Muscle layer of colon (tissue), 2 donors: ENCODE results near the gene FAM168A.

ENCODE experiments used
- H3K27ac ChIP-seq: one replicate; pipeline ENCODE4 v1.7.0; 2013; ENCODE audit warnings: low read depth, mild to moderate bottlenecking, low read length, moderate library complexity
- H3K27me3 ChIP-seq, 2 donors: one replicate each; pipeline ENCODE4 v1.7.0; 2013; ENCODE audit warnings: low read length in 2 of 2, mild to moderate bottlenecking in 2 of 2; ENCODE audit not compliant: insufficient read depth in 2 of 2, control insufficient read depth in 1 of 2
- H3K36me3 ChIP-seq: one replicate; pipeline ENCODE4 v1.7.0; 2013; ENCODE audit warnings: mild to moderate bottlenecking, low read length; ENCODE audit not compliant: insufficient read depth
- H3K4me1 ChIP-seq: one replicate; pipeline ENCODE4 v1.7.0; 2013; ENCODE audit warnings: mild to moderate bottlenecking, low read length; ENCODE audit not compliant: insufficient read depth
- H3K4me3 ChIP-seq, 2 donors: one replicate each; pipeline ENCODE4 v1.7.0; 2013; ENCODE audit warnings: low read length in 2 of 2, low read depth in 1 of 2, mild to moderate bottlenecking in 1 of 2, moderate library complexity in 1 of 2
- H3K9ac ChIP-seq: one replicate; pipeline ENCODE4 v1.7.0; 2013; ENCODE audit warnings: low read length
- H3K9me3 ChIP-seq: one replicate; pipeline ENCODE4 v1.7.0; 2013; ENCODE audit warnings: mild to moderate bottlenecking, low read length
- donor health status: abdominal sarcoma.
- donor health status: Adenocarcinoma of cecum.

The FAM168A gene

GRCh38 chr11:73465023-73465675, 132.8 kb downstream of the FAM168A start:
- Histone ChIP-seq H3K9ac (no peak overlapping the region), H3K4me3 (no peak overlapping the region), H3K36me3 (no peaks in the 10 kb centered on the region), H3K9me3 (no peaks in the 10 kb centered on the region), H3K4me1 (peaks cover 22% of the 10 kb centered on the region), H3K27ac (no peak overlapping the region), H3K27me3 (no peaks in the 10 kb centered on the region)

GRCh38 chr11:73464347-73464746, 133.6 kb downstream of the FAM168A start:
- Histone ChIP-seq H3K9me3 (no peaks in the 10 kb centered on the region), H3K4me3 (no peak overlapping the region), H3K36me3 (no peaks in the 10 kb centered on the region), H3K4me1 (peaks cover 20% of the 10 kb centered on the region), H3K9ac (no peak overlapping the region), H3K27me3 (no peaks in the 10 kb centered on the region), H3K27ac (no peak overlapping the region)

GRCh38 chr11:73463359-73463758, 134.6 kb downstream of the FAM168A start:
- Histone ChIP-seq H3K27ac (no peak overlapping the region), H3K4me1 (peaks cover 18% of the 10 kb centered on the region), H3K9ac (no peak overlapping the region), H3K4me3 (no peak overlapping the region), H3K36me3 (no peaks in the 10 kb centered on the region), H3K27me3 (no peaks in the 10 kb centered on the region), H3K9me3 (no peaks in the 10 kb centered on the region)

GRCh38 chr11:73461964-73462363, 135.9 kb downstream of the FAM168A start:
- Histone ChIP-seq H3K4me3 (no peak overlapping the region), H3K27ac (no peak overlapping the region), H3K4me1 (peaks cover 18% of the 10 kb centered on the region)

GRCh38 chr11:73461335-73461840, 136.5 kb downstream of the FAM168A start:
- H3K27ac ChIP-seq, result no peak overlapping the region

More at GRCh38 chr11:73461964-73462363, 135.9 kb downstream of the FAM168A start:
- no peaks in the 10 kb centered on the region for H3K27me3 ChIP-seq
- no peak overlapping the region for H3K9ac ChIP-seq
- H3K36me3 ChIP-seq, result no peaks in the 10 kb centered on the region
- no peaks in the 10 kb centered on the region for H3K9me3 ChIP-seq

GRCh38 chr11:73458201-73458600, 139.7 kb downstream of the FAM168A start:
- H3K4me1 ChIP-seq, result no peaks in the 10 kb centered on the region
- no peak overlapping the region for H3K4me3 ChIP-seq
- no peaks in the 10 kb centered on the region for H3K27me3 ChIP-seq
- no peaks in the 10 kb centered on the region for H3K36me3 ChIP-seq
- no peak overlapping the region for H3K9ac ChIP-seq
- H3K27ac ChIP-seq, result no peak overlapping the region
- no peaks in the 10 kb centered on the region for H3K9me3 ChIP-seq

More at GRCh38 chr11:73461335-73461840, 136.5 kb downstream of the FAM168A start:
- Histone ChIP-seq H3K4me3 (no peak overlapping the region), H3K9me3 (no peaks in the 10 kb centered on the region), H3K27me3 (no peaks in the 10 kb centered on the region), H3K9ac (no peak overlapping the region), H3K36me3 (no peaks in the 10 kb centered on the region), H3K4me1 (peaks cover 14% of the 10 kb centered on the region)

- Histone ChIP-seq H3K4me3 (no peak overlapping the region), H3K9me3 (no peaks in the 10 kb centered on the region), H3K27ac (no peak overlapping the region), H3K36me3 (no peaks in the 10 kb centered on the region), H3K27me3 (no peaks in the 10 kb centered on the region), H3K4me1 (no peaks in the 10 kb centered on the region), H3K9ac (no peak overlapping the region)
Measured at GRCh38 chr11:73454987-73455386, 142.9 kb downstream of the FAM168A start.

- no peaks in the 10 kb centered on the region for H3K27me3 ChIP-seq
- no peak overlapping the region for H3K27ac ChIP-seq
- no peaks in the 10 kb centered on the region for H3K36me3 ChIP-seq
- H3K9me3 ChIP-seq, result no peaks in the 10 kb centered on the region
- no peaks in the 10 kb centered on the region for H3K4me1 ChIP-seq
- no peak overlapping the region for H3K9ac ChIP-seq
- H3K4me3 ChIP-seq, result no peak overlapping the region
Measured at GRCh38 chr11:73453562-73453961, 144.3 kb downstream of the FAM168A start.

GRCh38 chr11:73452726-73453125, 145.2 kb downstream of the FAM168A start:
- no peaks in the 10 kb centered on the region for H3K27me3 ChIP-seq
- H3K4me3 ChIP-seq, result no peak overlapping the region
- H3K9ac ChIP-seq, result no peak overlapping the region
- no peaks in the 10 kb centered on the region for H3K36me3 ChIP-seq
- no peaks in the 10 kb centered on the region for H3K9me3 ChIP-seq
- no peak overlapping the region for H3K27ac ChIP-seq
- no peaks in the 10 kb centered on the region for H3K4me1 ChIP-seq

- Histone ChIP-seq H3K4me3 (no peak overlapping the region), H3K9ac (no peak overlapping the region), H3K4me1 (no peaks in the 10 kb centered on the region), H3K36me3 (no peaks in the 10 kb centered on the region), H3K27me3 (no peaks in the 10 kb centered on the region), H3K27ac (no peak overlapping the region), H3K9me3 (no peaks in the 10 kb centered on the region)
Measured at GRCh38 chr11:73451896-73452295, 146.0 kb downstream of the FAM168A start.

- H3K27ac ChIP-seq, result no peak overlapping the region
- no peak overlapping the region for H3K4me3 ChIP-seq
- no peak overlapping the region for H3K9ac ChIP-seq
- H3K4me1 ChIP-seq, result no peaks in the 10 kb centered on the region
- H3K27me3 ChIP-seq, result no peaks in the 10 kb centered on the region
- no peaks in the 10 kb centered on the region for H3K36me3 ChIP-seq
- H3K9me3 ChIP-seq, result no peaks in the 10 kb centered on the region
Measured at GRCh38 chr11:73446766-73447165, 151.1 kb downstream of the FAM168A start.

- no peaks in the 10 kb centered on the region for H3K27me3 ChIP-seq
Measured at GRCh38 chr11:73445980-73446379, 151.9 kb downstream of the FAM168A start.

More at GRCh38 chr11:73445980-73446379, 151.9 kb downstream of the FAM168A start:
- Histone ChIP-seq H3K9ac (no peak overlapping the region), H3K36me3 (no peaks in the 10 kb centered on the region), H3K4me3 (no peak overlapping the region), H3K9me3 (no peaks in the 10 kb centered on the region), H3K27ac (no peak overlapping the region), H3K4me1 (no peaks in the 10 kb centered on the region)
